Measurements from ENCODE around the gene INS.

DNA sequence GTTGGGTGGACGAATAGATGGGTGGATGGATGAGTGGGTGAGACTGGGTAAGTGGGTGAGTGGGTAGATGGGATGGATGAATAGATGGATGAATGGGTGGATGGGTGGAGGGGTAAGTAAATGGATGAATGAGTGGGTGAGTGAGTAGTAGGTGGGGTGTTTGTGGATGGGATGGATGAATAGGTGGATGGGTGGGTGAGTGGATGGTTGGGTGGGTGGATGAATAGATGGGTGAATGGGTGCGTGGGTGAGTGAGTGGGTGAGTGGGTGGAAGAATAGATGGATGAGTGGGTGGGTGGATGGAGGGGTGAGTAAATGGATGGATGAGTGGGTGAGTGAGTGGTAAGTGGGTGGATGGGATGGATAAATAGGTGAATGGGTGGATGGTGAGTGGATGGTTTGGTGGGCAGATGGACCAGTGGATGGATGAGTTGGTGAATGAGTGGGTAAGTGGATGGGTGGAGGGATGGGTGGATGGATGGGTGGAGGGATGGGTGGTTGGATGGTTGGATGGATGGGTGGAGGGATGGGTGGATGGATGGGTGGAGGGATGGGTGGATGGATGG lies 34.4 kb downstream of the INS start:
- TF ChIP-seq, protein P1, sequence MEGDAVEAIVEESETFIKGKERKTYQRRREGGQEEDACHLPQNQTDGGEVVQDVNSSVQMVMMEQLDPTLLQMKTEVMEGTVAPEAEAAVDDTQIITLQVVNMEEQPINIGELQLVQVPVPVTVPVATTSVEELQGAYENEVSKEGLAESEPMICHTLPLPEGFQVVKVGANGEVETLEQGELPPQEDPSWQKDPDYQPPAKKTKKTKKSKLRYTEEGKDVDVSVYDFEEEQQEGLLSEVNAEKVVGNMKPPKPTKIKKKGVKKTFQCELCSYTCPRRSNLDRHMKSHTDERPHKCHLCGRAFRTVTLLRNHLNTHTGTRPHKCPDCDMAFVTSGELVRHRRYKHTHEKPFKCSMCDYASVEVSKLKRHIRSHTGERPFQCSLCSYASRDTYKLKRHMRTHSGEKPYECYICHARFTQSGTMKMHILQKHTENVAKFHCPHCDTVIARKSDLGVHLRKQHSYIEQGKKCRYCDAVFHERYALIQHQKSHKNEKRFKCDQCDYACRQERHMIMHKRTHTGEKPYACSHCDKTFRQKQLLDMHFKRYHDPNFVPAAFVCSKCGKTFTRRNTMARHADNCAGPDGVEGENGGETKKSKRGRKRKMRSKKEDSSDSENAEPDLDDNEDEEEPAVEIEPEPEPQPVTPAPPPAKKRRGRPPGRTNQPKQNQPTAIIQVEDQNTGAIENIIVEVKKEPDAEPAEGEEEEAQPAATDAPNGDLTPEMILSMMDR (IDR thresholded peaks at IDR 0.05; ENCODE audit: insufficient read depth, low read length), result no peak
- TF ChIP-seq POLR2AphosphoS5 (IDR thresholded peaks at IDR 0.05; ENCODE audit: low read depth), result no peak
- TF ChIP-seq, protein P2, sequence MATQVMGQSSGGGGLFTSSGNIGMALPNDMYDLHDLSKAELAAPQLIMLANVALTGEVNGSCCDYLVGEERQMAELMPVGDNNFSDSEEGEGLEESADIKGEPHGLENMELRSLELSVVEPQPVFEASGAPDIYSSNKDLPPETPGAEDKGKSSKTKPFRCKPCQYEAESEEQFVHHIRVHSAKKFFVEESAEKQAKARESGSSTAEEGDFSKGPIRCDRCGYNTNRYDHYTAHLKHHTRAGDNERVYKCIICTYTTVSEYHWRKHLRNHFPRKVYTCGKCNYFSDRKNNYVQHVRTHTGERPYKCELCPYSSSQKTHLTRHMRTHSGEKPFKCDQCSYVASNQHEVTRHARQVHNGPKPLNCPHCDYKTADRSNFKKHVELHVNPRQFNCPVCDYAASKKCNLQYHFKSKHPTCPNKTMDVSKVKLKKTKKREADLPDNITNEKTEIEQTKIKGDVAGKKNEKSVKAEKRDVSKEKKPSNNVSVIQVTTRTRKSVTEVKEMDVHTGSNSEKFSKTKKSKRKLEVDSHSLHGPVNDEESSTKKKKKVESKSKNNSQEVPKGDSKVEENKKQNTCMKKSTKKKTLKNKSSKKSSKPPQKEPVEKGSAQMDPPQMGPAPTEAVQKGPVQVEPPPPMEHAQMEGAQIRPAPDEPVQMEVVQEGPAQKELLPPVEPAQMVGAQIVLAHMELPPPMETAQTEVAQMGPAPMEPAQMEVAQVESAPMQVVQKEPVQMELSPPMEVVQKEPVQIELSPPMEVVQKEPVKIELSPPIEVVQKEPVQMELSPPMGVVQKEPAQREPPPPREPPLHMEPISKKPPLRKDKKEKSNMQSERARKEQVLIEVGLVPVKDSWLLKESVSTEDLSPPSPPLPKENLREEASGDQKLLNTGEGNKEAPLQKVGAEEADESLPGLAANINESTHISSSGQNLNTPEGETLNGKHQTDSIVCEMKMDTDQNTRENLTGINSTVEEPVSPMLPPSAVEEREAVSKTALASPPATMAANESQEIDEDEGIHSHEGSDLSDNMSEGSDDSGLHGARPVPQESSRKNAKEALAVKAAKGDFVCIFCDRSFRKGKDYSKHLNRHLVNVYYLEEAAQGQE (IDR thresholded peaks at IDR 0.05; ENCODE audit: insufficient replicate concordance, low read depth), result no peak
